OCI-LY7 (cell line): ENCODE data around the gene LLGL1. TPM values are rescaled to one million over a fixed set of nuclear protein-coding genes. Genes with fewer than 3 reads are reported as not detected.

Experiments used
- BruUV-seq: library from RNA; stranded (reverse); fragments of 400-500 nt; replicated peaks from 2 replicates; lab custom pipeline; 2021; lab: Mats Ljungman, UMichigan
- CTCF ChIA-PET: fragments of 300-600 bp; sonication (Branson Sonifier 250); formaldehyde crosslinking; loops from one replicate; lab custom pipeline; 2022; ENCODE audit warnings: antibody characterized with exemption; ENCODE audit not compliant: unreplicated experiment; lab: Charles Lee
- POLR2A ChIA-PET: fragments of 300-600 bp; sonication (Branson Sonifier 250); formaldehyde crosslinking; loops from one replicate; lab custom pipeline; 2022; ENCODE audit warnings: antibody characterized with exemption; lab: Charles Lee
- DNase-seq: peaks from one replicate; pipeline ENCODE4 v3.0.0-alpha.2; 2015; ENCODE audit warnings: low spot score
- H2AFZ ChIP-seq: fragments of 200-600 bp; sonication (generic), shearing (Covaris generic); 2 replicates; pipeline ENCODE4 v1.6.1; 2014; ENCODE audit warnings: mild to moderate bottlenecking, antibody characterized with exemption, low read length, moderate library complexity
- H3K27ac ChIP-seq: fragments of 200-600 bp; sonication (generic); 2 replicates; pipeline ENCODE4 v1.5.1; 2014; ENCODE audit warnings: mixed run types, low read depth, mild to moderate bottlenecking, moderate library complexity, low read length, inconsistent platforms; ENCODE audit not compliant: poor library complexity, severe bottlenecking
- H3K36me3 ChIP-seq: fragments of 200-600 bp; sonication (generic); 2 replicates; pipeline ENCODE4 v1.6.1; 2014; ENCODE audit warnings: mild to moderate bottlenecking, antibody characterized with exemption, low read length, moderate library complexity, mixed read lengths; ENCODE audit not compliant: insufficient read depth
- H3K4me1 ChIP-seq: fragments of 200-600 bp; sonication (generic); 2 replicates; pipeline ENCODE4 v1.5.1; 2014; ENCODE audit warnings: mild to moderate bottlenecking, low read length; ENCODE audit not compliant: insufficient read depth, poor library complexity, severe bottlenecking
- H3K4me2 ChIP-seq: fragments of 200-600 bp; sonication (generic); 2 replicates; pipeline ENCODE4 v1.6.1; 2014; ENCODE audit warnings: mild to moderate bottlenecking, low read length
- H3K4me3 ChIP-seq: fragments of 200-600 bp; sonication (generic); 2 replicates; pipeline ENCODE4 v1.5.1; 2014; ENCODE audit warnings: mild to moderate bottlenecking, low read depth, low read length; ENCODE audit not compliant: poor library complexity, severe bottlenecking
- H3K79me2 ChIP-seq: fragments of 200-600 bp; sonication (generic); 2 replicates; pipeline ENCODE4 v1.6.1; 2016; ENCODE audit warnings: low read depth, mild to moderate bottlenecking, low read length, moderate library complexity, mixed read lengths; ENCODE audit not compliant: insufficient read depth
- H3K9me2 ChIP-seq: fragments of 200-600 bp; sonication (generic); 2 replicates; pipeline ENCODE4 v1.6.1; 2016; ENCODE audit warnings: mild to moderate bottlenecking, low read length, mixed read lengths; ENCODE audit not compliant: insufficient read depth
- H3K9me3 ChIP-seq: fragments of 200-600 bp; sonication (generic); 2 replicates; pipeline ENCODE4 v1.6.1; 2014; ENCODE audit warnings: mild to moderate bottlenecking, mixed run types, low read length, mixed read lengths
- H4K20me1 ChIP-seq: fragments of 200-600 bp; sonication (generic); 2 replicates; pipeline ENCODE4 v1.6.1; 2014; ENCODE audit warnings: mild to moderate bottlenecking, antibody characterized with exemption, low read length, moderate library complexity, mixed read lengths; ENCODE audit not compliant: insufficient read depth
- EZH2phosphoT487 ChIP-seq: fragments of 200-600 bp; sonication (generic); IDR thresholded peaks from 2 replicates; pipeline ENCODE4 v1.6.1; 2018; ENCODE audit warnings: low read depth, borderline replicate concordance, mild to moderate bottlenecking, mixed run types, antibody characterized with exemption, low read length, moderate library complexity, mixed read lengths
- intact Hi-C: fragments of 100-400 bp; cut with micrococcal nuclease; formaldehyde crosslinking; loops from one replicate; pipeline ENCODE4 v1.10.0; 2022; ENCODE audit not compliant: unreplicated experiment
- total RNA-seq, 2 experiments: library from RNA; depleted of rRNA in 1 of 2; stranded (reverse); fragments of >200 nt in 1 of 2; shearing (Covaris generic) in 1 of 2; gene quantifications; 2 replicates each; pipeline ENCODE4 v1.2.3, GENCODE V29; 2014 to 2022
- TF ChIP-seq, protein P1 (sequence below): fragments of 200-600 bp; sonication (generic); conservative IDR thresholded peaks from 2 replicates; pipeline ENCODE4 v1.5.1; 2014; ENCODE audit warnings: mild to moderate bottlenecking, antibody characterized with exemption, low read length, moderate library complexity, mixed read lengths

Gene LLGL1
- total RNA-seq, 2 experiments from 2014 or later = 14.1 to 19.9 TPM

DNA sequence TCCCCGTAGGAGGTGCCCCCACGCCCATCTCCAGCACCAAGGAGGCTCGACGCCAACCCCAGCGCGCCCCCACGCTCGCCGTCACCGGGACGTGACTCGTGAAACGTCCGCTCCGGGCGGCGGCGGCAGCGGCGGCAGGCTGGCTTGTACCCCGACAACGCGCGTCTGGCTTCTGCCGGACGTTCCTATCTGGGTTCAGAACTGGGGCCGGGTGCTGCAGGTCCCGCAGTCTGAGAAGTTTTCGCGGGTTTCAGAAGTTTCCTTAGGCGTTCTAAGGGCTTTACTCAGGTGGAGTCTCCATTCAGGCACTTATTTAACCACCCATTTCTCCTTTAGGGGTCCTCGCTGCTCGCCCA is 42.5 kb upstream of the LLGL1 start:
- Histone ChIP-seq H3K79me2 (peaks cover 42% of the 10 kb centered on the region), H2AFZ (peak overlapping the region; percentile 88), H4K20me1 (peaks cover 32% of the 10 kb centered on the region), H3K4me3 (peak overlapping the region; percentile 84), H3K27ac (peak overlapping the region; percentile 93), H3K9me2 (no peaks in the 10 kb centered on the region), H3K4me2 (peak overlapping the region; percentile 75), H3K36me3 (peaks cover 34% of the 10 kb centered on the region), H3K9me3 (no peaks in the 10 kb centered on the region), H3K4me1 (peaks cover 27% of the 10 kb centered on the region)
- BruUV-seq = no TSS peak
- intact Hi-C loops = loop anchor here (2.0 kb wide), 1 partner anchor 24 kb away; no protein-coding TSS in a partner anchor
- TF ChIP-seq, protein P1, sequence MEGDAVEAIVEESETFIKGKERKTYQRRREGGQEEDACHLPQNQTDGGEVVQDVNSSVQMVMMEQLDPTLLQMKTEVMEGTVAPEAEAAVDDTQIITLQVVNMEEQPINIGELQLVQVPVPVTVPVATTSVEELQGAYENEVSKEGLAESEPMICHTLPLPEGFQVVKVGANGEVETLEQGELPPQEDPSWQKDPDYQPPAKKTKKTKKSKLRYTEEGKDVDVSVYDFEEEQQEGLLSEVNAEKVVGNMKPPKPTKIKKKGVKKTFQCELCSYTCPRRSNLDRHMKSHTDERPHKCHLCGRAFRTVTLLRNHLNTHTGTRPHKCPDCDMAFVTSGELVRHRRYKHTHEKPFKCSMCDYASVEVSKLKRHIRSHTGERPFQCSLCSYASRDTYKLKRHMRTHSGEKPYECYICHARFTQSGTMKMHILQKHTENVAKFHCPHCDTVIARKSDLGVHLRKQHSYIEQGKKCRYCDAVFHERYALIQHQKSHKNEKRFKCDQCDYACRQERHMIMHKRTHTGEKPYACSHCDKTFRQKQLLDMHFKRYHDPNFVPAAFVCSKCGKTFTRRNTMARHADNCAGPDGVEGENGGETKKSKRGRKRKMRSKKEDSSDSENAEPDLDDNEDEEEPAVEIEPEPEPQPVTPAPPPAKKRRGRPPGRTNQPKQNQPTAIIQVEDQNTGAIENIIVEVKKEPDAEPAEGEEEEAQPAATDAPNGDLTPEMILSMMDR = no peak
- TF ChIP-seq EZH2phosphoT487 = no peak
- CTCF ChIA-PET = interaction anchor here (0.6 to 1.3 kb wide), 2 partner anchors 29 to 112 kb away, joined by 3 read pairs; no protein-coding TSS in a partner anchor
- peak; percentile 85 for DNase-seq
- POLR2A ChIA-PET = interaction anchor here (0.7 to 1.4 kb wide), 2 partner anchors 25 to 59 kb away, joined by 5 to 6 read pairs; no protein-coding TSS in a partner anchor

DNA sequence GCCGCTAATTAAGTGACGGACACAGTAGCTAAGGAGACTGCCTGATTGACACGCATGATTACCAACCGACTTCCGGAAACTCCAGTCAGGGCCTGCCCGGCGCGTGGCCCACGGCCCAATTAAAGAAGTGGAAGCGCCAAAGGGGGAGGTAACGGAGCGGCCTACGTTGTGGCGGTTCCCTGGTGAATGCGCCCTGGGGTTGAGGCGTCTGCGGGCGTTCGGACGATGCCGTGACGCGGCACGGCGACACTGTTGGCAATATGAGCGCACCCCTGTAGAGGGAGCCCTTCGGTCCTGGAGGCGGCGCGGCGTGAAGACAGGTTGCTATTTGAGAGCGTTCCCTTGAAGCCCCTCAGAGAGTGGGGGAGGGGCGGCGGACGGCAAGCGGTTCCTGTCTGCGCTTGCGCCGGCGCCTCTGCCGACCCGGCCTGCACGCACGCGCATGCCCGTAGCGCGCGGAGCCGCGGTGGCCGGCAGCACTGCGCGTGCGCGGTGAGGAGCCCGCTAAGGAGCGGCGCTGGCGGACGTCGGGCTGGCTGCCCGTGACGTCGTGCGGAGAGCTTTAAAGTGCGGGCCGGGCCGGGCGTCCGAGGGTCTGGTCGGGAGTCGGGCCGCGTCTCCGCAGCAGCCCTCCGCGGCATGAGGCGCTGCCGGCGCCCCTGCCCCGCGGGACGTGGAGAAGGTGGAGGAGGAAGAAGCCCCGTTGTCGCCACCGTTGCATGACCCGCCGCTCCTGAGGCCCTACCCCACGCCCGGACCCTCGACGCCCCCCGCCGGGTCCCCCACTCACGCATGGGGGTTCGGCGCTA is 41.9 kb upstream of the LLGL1 start, which contains the start of gene ALKBH5:
Gene ALKBH5 (plus strand): TSS at position 495 of the 809 bp plus-strand sequence. CDS start 416 bp downstream, outside the sequence.
- Histone ChIP-seq H3K9me3 (no peaks in the 10 kb centered on the region), H3K36me3 (peaks cover 39% of the 10 kb centered on the region), H3K27ac (peak within 1 kb of the TSS; percentile 93), H3K4me1 (peaks cover 33% of the 10 kb centered on the region), H3K4me2 (peak within 1 kb of the TSS; percentile 97), H3K79me2 (peaks cover 48% of the 10 kb centered on the region), H2AFZ (peak within 1 kb of the TSS; percentile 88), H3K9me2 (no peaks in the 10 kb centered on the region), H3K4me3 (peak within 1 kb of the TSS; percentile 84), H4K20me1 (peaks cover 36% of the 10 kb centered on the region)
- DNase-seq = peak; percentile 100
- ChIA-PET POLR2A (interaction anchor here (0.7 to 1.4 kb wide), 3 partner anchors 10 to 60 kb away, joined by 5 to 6 read pairs (median 6); no protein-coding TSS in a partner anchor), CTCF (interaction anchor here (0.6 to 1.3 kb wide), 2 partner anchors 29 to 112 kb away, joined by 3 read pairs; no protein-coding TSS in a partner anchor)
- TF ChIP-seq, protein P1 = peak; percentile 53; the same call in 1 of the 2 replicates
- TF ChIP-seq EZH2phosphoT487 = no peak
- BruUV-seq = no TSS peak
- intact Hi-C loops = loop anchor here (2.0 kb wide), 3 partner anchors 25 to 75 kb away; partner anchors contain the start of gene FLII
